ENCODE data around the gene ADAMTS12.

Gene ADAMTS12

GRCh38 chr5:33840927-33841547 is 50.8 kb downstream of the ADAMTS12 start:
- no peak for DNase-seq

DNA sequence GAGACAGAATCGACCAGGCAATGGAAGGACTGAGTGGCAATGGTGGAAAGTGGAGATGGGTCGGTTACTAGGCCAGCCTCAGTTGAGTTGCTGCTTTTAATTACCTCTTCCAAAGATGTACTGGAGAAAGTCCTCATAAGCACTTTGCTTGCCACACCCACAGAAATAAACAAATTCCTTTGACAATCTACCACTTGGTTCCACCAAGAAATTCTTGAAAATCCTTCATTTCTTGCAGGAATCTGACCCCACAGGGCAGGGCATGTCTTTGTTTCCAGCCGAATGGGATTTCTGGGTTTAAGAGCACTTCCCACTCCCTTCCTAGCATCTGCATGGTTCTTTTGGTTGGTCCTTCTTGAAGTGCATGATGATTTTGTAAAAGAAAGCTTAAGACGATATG is 54.5 kb downstream of the ADAMTS12 start:
- no peak for DNase-seq

- no peak for DNase-seq
Observed at GRCh38 chr5:33834334-33834733, 57.5 kb downstream of the ADAMTS12 start.

DNA sequence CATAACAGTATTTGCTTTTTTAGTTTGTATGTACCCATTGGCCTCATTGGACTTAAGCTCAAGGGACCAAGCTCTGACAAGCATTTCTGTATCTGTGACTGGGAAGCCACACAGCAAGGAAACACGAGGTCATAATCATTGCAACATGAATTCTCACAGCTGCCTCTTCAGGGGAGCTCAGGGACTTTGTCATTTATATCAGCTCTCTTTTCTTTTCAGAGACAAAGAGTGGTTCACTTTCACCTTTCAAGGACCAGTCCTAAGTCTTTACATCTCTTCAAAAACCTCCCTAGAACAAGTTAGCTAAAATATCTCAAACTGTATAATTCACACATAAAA is 58.6 kb downstream of the ADAMTS12 start:
- DNase-seq = no peak

DNA sequence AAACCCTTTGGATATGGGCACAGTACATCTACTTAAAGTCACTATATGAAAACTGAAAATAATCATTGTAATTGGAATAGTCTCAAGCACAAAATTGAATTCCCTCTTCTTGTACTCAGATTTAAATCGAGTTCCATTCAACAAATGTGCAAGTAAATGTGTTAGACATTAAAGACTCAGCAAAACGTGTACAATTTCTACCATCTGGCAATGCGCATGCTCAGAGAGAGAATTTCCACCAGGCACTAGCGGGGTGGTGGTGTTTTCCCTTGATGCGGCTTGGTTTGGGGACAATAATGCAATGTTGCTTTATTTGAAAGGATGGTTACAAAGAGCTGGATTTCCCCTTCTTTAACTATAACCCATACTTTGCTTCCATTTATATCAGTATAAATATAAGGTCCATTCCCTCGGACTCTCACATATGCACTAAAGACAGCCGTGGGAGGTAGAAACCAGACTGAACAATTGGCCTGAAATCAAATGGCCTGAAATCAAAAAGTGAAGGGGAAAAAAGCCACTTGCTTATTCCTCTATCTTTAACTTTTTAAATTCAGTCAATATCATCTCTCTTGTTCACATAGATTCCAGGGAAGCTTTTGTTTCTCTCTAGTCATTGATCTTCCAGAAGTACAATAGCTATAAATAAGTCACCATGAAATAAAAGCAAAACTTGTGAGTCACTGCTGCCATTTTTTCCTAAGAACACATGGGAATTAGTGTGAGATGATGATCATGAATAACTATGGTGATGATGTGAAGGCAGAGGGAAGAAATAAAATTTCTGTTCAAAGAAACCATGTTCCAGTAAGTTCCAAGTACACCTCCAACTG is 59.2 kb downstream of the ADAMTS12 start:
- no peak for DNase-seq

- no peak for DNase-seq
Observed at GRCh38 chr5:33831041-33831440, 60.7 kb downstream of the ADAMTS12 start.

- no peak for DNase-seq
Observed at GRCh38 chr5:33829430-33829829, 62.4 kb downstream of the ADAMTS12 start.

DNA sequence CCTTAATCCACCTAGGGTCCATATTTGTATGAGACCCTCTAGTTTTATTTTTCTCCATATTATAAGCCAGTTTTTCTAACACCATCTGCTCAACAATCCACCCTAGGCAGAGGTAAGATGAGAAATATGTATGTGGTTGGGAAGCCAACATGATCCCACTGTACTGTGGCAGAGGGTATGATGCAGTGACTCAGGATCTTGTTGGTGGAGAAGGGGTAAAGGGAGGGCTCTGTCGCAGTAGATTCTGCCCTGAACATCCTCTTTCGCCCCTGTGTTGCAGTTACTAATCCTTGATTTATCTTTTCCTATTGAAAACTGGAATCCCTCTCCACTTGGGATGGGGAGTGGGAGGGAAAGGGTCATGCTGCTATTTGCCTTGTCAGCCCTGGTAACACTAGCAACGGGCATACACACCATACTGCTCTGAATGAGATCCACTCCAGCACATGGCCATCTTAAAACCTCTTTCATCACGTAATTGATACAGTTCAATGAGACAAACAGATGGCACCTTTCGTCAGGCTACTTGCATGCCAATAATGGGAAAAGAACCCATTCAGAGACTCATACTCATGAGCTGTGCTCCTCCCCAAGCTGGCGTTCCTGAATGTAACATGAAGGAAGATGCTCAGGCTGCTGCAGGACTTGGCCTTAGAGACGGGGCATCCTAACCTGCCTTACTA is 63.0 kb downstream of the ADAMTS12 start:
- no peak for DNase-seq

DNA sequence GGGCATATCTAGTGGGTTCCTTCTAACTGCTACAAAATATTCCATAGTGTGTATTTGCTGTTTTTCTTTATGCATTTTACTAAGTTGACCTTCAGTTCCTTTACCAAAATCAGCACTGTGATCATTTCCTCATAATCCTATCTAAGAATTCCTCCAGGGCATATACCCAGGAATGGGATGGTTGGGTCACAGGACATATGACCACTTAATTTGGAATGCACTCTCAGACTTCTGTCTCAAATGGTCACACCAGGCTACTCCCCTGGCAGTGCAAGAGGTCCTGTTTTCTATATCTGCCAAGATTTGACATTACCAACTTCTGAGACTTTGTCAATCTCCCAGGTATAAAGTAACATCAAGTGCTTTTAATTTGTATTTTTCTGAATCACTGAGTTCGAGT is 63.9 kb downstream of the ADAMTS12 start:
- DNase-seq = no peak

- DNase-seq = no peak
Observed at GRCh38 chr5:33827018-33827707, 64.6 kb downstream of the ADAMTS12 start.

DNA sequence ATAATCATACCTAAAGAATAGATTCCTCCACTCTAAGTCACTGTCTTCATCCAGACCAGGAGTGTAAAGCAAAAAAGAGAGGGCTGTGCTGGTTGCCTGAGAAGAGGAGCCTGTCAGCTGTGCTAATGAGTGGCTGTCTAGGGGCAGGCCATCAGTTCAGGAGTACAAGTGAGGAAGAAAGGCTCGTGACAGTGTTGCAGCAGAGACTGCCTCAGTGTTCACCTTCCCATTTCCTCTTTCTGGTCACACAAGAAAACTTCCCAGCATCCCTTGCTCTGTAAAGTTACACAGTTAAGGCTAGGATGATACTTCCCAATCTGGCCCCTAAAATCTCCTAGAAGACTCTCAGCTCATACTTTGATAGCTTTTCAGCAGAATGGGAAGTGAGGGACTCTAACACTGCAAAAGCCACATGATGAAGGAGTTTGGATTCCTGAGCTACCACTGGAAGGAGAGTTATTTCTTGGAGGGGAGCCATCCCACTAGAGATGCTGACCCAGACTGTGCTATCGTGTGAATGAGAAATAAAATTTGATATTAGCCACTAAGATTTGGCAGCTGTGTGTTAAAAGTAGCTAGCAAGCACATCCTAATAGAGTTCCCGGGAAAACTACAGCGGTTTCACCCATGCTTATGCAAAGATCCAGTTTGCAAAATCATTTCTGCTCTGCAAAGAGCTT is 67.1 kb downstream of the ADAMTS12 start:
- no peak for DNase-seq

DNA sequence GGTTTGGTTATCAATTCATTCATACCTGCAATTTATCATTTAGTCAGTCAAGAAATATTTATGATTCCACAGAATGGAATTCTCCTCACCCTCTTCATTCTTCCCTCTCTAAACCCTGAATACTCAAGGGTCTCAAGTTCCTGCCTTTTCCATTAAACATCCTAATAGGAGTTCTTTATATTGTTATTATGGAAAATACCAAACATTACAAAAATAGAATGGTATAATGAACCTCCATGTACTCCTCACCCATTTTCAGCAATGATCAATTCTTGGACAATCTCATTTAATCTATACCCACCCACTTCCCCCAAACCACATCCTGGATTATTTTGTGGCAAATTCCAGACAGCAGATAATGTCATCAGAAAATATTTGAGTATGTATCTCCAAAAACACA is 74.5 kb downstream of the ADAMTS12 start:
- no peak for DNase-seq

DNA sequence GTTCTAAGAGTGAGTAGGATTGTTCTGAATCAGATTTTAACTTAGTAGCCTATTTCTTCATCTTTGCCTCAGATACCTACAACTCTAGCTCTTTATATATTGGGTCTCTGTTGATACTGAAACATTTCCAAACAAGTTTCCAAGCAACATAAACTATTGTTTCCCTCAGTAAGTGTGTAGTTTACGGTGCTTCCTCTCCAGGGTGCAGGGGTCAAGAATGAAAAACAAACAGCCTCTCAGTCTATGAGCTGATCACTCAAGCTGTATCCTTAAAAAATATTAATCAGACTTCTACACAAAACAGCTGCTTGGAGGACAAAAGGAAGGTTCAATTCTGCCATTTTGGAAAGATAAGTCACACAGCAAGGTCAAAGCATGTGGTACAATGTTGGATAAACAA is 75.0 kb downstream of the ADAMTS12 start:
- DNase-seq = no peak

- no peak for DNase-seq
Observed at GRCh38 chr5:33812746-33813145, 79.0 kb downstream of the ADAMTS12 start.

DNA sequence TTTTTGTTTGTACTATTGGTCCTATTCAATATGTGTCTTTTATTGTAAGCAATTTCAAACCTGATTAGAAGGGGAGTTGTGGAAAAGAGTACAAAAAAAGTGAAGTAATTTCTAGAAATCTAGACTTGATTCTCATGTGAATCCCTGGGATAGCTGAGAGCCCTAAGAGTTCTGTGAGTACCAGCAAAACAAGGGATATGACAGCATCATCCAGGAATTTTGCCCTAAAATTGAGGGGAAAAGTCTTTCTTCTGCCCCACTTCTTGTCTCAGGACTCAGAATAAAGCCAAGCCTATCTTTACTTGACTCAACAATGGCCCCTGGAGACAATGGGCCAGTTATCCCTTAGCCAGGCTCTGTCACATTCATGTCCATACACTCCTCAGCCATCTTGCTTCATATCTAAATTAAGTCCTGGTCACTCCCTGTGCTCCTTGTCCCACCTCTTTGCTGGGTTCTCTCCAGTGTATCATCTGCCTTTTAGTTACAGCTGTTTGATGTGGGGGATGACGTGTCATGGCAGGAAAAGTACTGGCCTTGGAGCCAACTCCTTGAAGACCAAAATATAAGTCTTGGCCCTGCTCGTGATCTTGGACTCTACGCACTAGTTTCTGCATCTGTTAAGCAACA is 81.2 kb downstream of the ADAMTS12 start:
- no peak for DNase-seq

DNA sequence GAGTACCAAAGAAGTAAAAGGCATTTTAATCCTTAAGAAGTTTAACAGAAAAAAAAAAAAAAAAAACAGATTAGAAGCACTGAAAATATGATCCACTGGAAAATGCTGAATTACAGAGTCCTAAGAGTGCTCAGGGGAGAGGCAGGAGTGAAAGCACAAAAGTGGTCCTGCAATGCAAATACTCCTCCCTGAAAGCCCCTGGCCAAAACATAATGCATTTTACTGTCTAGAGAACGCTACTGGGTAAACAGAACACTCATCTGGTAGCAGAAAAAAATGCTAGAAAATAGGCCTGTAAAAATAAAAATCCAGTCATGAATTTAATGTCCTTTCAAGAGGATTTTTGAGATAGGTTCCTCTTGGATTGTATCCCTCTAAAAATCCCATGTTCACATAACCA is 81.9 kb downstream of the ADAMTS12 start:
- no peak for DNase-seq

DNA sequence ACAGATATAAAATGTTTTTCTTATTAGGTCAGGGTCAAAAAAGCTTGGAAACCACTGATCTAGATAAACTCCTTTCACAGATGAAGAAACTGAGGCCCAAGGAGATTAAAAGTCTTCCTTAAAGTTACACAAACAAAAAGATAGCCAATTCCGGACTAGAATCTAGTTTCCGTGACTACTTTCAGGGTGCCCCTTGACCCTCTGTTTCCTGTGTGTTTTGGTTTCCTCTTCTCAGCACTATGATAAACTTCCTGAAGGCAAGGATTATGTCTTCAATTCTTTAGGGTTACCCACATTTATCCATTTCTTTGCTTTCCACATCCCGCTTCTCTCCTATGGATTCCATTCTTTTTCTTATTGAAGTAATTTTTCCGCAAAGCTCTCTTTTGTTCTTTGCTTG is 83.1 kb downstream of the ADAMTS12 start:
- DNase-seq = no peak

DNA sequence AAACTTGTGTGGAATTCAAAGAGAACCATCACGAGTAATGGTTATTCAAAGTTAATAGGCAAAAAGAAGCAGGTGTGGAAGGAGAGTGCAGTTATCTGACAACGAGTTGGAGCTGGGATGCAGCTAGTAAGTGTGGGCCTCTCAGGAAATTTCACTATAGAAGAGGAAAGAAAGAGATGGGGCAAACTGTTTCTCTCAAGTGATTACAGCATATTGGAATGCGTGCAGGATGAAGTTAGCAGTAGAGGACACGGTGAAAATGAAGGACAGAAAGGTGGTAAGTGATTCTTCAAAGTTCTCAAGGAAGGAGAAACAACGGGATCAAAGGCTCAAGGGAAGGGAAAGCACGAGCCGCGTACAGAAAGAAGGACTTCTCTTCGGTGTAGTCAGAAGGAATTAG is 84.0 kb downstream of the ADAMTS12 start:
- DNase-seq = no peak

GRCh38 chr5:33806738-33807442 is 84.9 kb downstream of the ADAMTS12 start:
- no peak for DNase-seq

- DNase-seq = no peak
Observed at GRCh38 chr5:33801292-33801691, 90.5 kb downstream of the ADAMTS12 start.

DNA sequence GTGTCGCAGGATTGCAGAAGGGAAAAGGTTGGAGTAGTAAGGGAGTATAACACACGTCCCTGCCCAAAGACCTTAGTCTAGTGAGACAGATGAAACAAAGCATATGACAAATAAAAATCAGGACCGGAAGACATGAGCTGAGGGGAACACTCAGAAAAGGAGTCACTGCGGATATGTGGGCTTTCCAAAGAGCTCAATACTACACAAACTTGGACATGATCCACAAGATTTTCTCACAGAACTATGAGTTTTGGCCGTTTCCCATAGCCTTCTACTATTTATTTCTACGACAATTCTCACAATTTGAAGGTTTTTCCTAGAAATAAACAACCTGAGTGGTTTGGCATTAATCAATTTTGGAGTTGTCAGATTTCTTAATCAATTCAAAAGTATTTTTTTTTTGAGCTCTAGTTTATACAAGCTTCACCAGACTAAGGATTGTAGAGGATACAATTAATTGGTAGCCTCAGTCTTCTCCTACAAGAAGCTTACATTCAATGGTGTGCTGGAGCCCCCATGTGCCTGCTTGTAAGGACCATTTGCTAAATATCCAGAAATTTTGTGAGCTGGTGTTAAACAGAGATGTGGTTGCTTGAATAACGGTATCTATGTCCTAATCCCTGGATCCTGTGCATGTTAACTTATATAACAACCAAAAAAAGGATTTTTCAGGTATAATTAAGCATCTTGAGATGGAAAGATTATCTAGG is 91.4 kb downstream of the ADAMTS12 start:
- DNase-seq = no peak

Data from stimulated activated CD4-positive, alpha-beta T cell treated with anti-CD3 and anti-CD28 coated beads, Interleukin-1b, Interleukin-23, amount 100 ng/mL, for 48 hours (primary cell).